IMR-90 (cell line): Measurements from ENCODE around the gene RALGPS1. TPM values are rescaled to one million over a fixed set of nuclear protein-coding genes. Genes with fewer than 3 reads are reported as not detected.

Source experiments
- ATAC-seq: fragments of 200-7000 bp; cut with Tn5 transposase; 2 replicates; pipeline ENCODE4 v1.9.1; 2020; ENCODE audit warnings: low read depth, mild to moderate bottlenecking, moderate library complexity
- BruUV-seq: library from RNA; stranded (reverse); fragments of 400-500 nt; replicated peaks from 2 replicates; lab custom pipeline; 2021; lab: Mats Ljungman, UMichigan
- CTCF ChIA-PET: fragments of 300-600 bp; formaldehyde crosslinking; extraction: SDS; loops from one replicate; lab custom pipeline; 2021; ENCODE audit warnings: antibody characterized with exemption; lab: Yijun Ruan, JAX
- POLR2A ChIA-PET: fragments of 300-600 bp; sonication (Branson Sonifier 250); formaldehyde crosslinking; loops from one replicate; lab custom pipeline; 2022; ENCODE audit warnings: antibody characterized with exemption; ENCODE audit not compliant: unreplicated experiment; lab: Charles Lee
- DNase-seq: peaks from one replicate; pipeline ENCODE4 v3.0.0; 2013
- H2AFZ ChIP-seq: replicated peaks from 2 replicates; pipeline ENCODE3; 2013; ENCODE audit warnings: low read length, mild to moderate bottlenecking; ENCODE audit not compliant: poor library complexity
- H2AK5ac ChIP-seq: 2 replicates; pipeline ENCODE4 v1.6.1; 2013; ENCODE audit warnings: low read depth, low read length, inconsistent platforms
- H2AK9ac ChIP-seq: replicated peaks from 2 replicates; pipeline ENCODE3; 2013; ENCODE audit warnings: mild to moderate bottlenecking, low read depth, low read length, moderate library complexity; ENCODE audit not compliant: poor library complexity
- H2BK120ac ChIP-seq: 2 replicates; pipeline ENCODE4 v1.6.1; 2013; ENCODE audit warnings: low read depth, low read length, inconsistent platforms
- H2BK15ac ChIP-seq: 3 replicates; pipeline ENCODE4 v1.6.1; 2013; ENCODE audit warnings: low read depth, low read length, inconsistent platforms
- H2BK20ac ChIP-seq: 2 replicates; pipeline ENCODE4 v1.6.1; 2013; ENCODE audit warnings: low read depth, mild to moderate bottlenecking, inconsistent platforms, low read length, moderate library complexity
- H2BK5ac ChIP-seq: 2 replicates; pipeline ENCODE4 v1.6.1; 2013; ENCODE audit warnings: mild to moderate bottlenecking, low read depth, low read length, inconsistent platforms; ENCODE audit not compliant: poor library complexity, severe bottlenecking
- H3K14ac ChIP-seq: replicated peaks from 2 replicates; pipeline ENCODE4 v1.6.1; 2013; ENCODE audit warnings: low read depth, low read length, inconsistent platforms
- H3K18ac ChIP-seq: 2 replicates; pipeline ENCODE4 v1.6.1; 2013; ENCODE audit warnings: low read depth, low read length, control low read depth
- H3K23ac ChIP-seq: 2 replicates; pipeline ENCODE4 v1.6.1; 2013; ENCODE audit warnings: low read depth, low read length, inconsistent platforms
- H3K27ac ChIP-seq: 2 replicates; pipeline ENCODE4 v1.5.1; 2013; ENCODE audit warnings: mild to moderate bottlenecking, control low read depth, low read length; ENCODE audit not compliant: insufficient read depth
- H3K27me3 ChIP-seq: 2 replicates; pipeline ENCODE4 v1.6.1; 2013; ENCODE audit warnings: low read length; ENCODE audit not compliant: control insufficient read depth, insufficient read depth
- H3K36me3 ChIP-seq: 2 replicates; pipeline ENCODE4 v1.6.1; 2013; ENCODE audit warnings: low read length, mixed read lengths; ENCODE audit not compliant: control insufficient read depth, insufficient read depth
- H3K4ac ChIP-seq: 2 replicates; pipeline ENCODE4 v1.6.1; 2013; ENCODE audit warnings: low read depth, low read length, inconsistent platforms
- H3K4me1 ChIP-seq: 2 replicates; pipeline ENCODE4 v1.6.1; 2013; ENCODE audit warnings: low read length, mixed read lengths; ENCODE audit not compliant: control insufficient read depth, insufficient read depth
- H3K4me2 ChIP-seq: 2 replicates; pipeline ENCODE4 v1.6.1; 2013; ENCODE audit warnings: low read depth, mild to moderate bottlenecking, control low read depth, low read length, moderate library complexity
- H3K4me3 ChIP-seq: 2 replicates; pipeline ENCODE4 v1.5.1; 2013; ENCODE audit warnings: low read depth, mild to moderate bottlenecking, control low read depth, low read length, moderate library complexity; ENCODE audit not compliant: insufficient read depth
- H3K56ac ChIP-seq: 2 replicates; pipeline ENCODE4 v1.6.1; 2013; ENCODE audit warnings: low read length, inconsistent platforms; ENCODE audit not compliant: insufficient read depth; ENCODE audit errors: extremely low read depth
- H3K79me1 ChIP-seq, 2 experiments: 2 replicates each; pipeline ENCODE4 v1.6.1; 2013; ENCODE audit warnings: low read length in 2 of 2, inconsistent platforms in 1 of 2, low read depth in 1 of 2
- H3K9ac ChIP-seq: 2 replicates; pipeline ENCODE4 v1.6.1; 2013; ENCODE audit warnings: low read depth, low read length, control low read depth
- H3K9me1 ChIP-seq: 2 replicates; pipeline ENCODE4 v1.6.1; 2013; ENCODE audit warnings: low read length, inconsistent platforms; ENCODE audit not compliant: insufficient read depth
- H3K9me3 ChIP-seq: 2 replicates; pipeline ENCODE4 v1.6.1; 2013; ENCODE audit warnings: low read length; ENCODE audit not compliant: control insufficient read depth, insufficient read depth
- H4K20me1 ChIP-seq: 2 replicates; pipeline ENCODE4 v1.6.1; 2013; ENCODE audit warnings: low read length, inconsistent platforms; ENCODE audit not compliant: insufficient read depth
- H4K5ac ChIP-seq: 2 replicates; pipeline ENCODE4 v1.6.1; 2013; ENCODE audit warnings: mild to moderate bottlenecking, low read depth, low read length, control low read depth
- H4K8ac ChIP-seq, 2 experiments: 2 replicates each; pipeline ENCODE4 v1.6.1; 2013; ENCODE audit warnings: low read depth in 2 of 2, low read length in 2 of 2, control low read depth in 1 of 2, inconsistent platforms in 1 of 2
- H4K91ac ChIP-seq: 2 replicates; pipeline ENCODE4 v1.6.1; 2013; ENCODE audit warnings: low read depth, low read length, inconsistent platforms; ENCODE audit not compliant: insufficient read depth
- CTCF ChIP-seq: conservative IDR thresholded peaks from 2 replicates; pipeline ENCODE4 v1.5.1; 2012; ENCODE audit warnings: mild to moderate bottlenecking, low read depth, low read length, improper control_type of control experiment
- MAFK ChIP-seq: IDR thresholded peaks from 2 replicates; pipeline ENCODE4 v1.6.1; 2012; ENCODE audit warnings: low read depth, low read length, improper control_type of control experiment
- MAZ ChIP-seq: IDR thresholded peaks from 2 replicates; pipeline ENCODE4 v1.6.1; 2012; ENCODE audit warnings: low read depth, mild to moderate bottlenecking, low read length, improper control_type of control experiment, moderate library complexity, borderline replicate concordance
- RAD21 ChIP-seq: IDR thresholded peaks from 2 replicates; pipeline ENCODE4 v1.6.1; 2012; ENCODE audit warnings: low read length, improper control_type of control experiment
- WGBS, 2 experiments: methylation state at CpG; one replicate each; pipeline versions ENCODE4 v1.1.5 to v1.1.7; 2013; ENCODE audit warnings: missing lambda C conversion rate in 2 of 2; ENCODE audit not compliant: insufficient read length in 1 of 2; ENCODE audit errors: extremely low coverage in 2 of 2; 5-methylcytosine and 5-hydroxymethylcytosine counted together
- dilution Hi-C: fragments of 300-500 bp; cut with HindIII; formaldehyde crosslinking; loops from one replicate; pipeline ENCODE4 v1.14.3; 2018; ENCODE audit warnings: low sequenced_read_pairs; ENCODE audit not compliant: unreplicated experiment
- in situ Hi-C: fragments of 300-500 bp; cut with MboI; formaldehyde crosslinking; loops from 3 replicates; pipeline ENCODE4 v1.14.3; 2019; ENCODE audit warnings: low sequenced_read_pairs, inconsistent platforms, mixed read lengths
- intact Hi-C: fragments of 100-400 bp; cut with micrococcal nuclease; formaldehyde crosslinking; loops from 2 replicates; pipeline ENCODE4 v1.10.0; 2022
- polyA plus RNA-seq, 3 experiments: library from polyadenylated mRNA; depleted of rRNA; stranded (reverse); fragments of >200 nt; gene quantifications; 2 replicates each; pipeline ENCODE4 v1.2.3, GENCODE V29; 2012; ENCODE audit warnings: low replicate concordance in 1 of 3
- total RNA-seq: library from RNA; depleted of rRNA; stranded (reverse); fragments of >200 nt; gene quantifications from 2 replicates; pipeline ENCODE4 v1.2.3, GENCODE V29; 2012

Gene RALGPS1
- total and polyA plus RNA-seq, 2 of the 4 experiments (the other 2 are of a cell fraction), result 0.90 to 2.8 TPM

DNA sequence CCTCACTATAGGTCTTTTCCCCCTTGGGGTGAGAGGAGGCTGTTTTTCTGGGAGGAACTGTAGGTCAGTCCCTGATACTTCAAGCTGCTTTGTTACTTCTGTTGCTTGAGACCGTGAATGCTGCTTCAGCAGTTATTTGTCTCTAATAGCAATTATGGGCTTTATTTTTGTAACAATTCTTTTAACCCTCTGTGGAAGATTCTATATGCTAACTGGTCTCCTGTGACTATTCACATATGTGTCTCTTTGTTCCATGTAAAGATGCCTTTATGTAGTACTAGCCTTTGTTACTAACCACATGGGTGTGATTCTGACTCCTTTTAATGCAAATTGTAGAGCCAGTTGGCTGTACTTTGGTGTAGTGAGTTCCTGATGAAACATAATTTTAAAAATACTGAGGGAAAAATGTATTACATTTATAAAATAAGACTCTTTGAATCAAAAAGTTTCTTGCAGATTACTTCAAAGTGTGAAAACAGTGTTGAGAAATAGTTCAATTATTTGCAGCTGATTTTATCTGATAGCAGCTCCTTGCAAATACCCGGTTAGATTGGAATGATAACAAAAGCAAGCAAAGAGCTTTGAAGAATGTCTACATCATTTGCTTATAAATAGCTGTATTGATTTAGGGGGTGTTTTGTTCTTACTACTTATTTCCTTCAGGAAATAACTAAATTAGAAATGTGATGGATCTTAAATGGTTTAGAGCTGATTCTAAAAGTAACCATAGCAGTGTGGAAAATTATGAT, 161.2 kb downstream of the RALGPS1 start:
- no CpG with 5 or more reads among the region's 2 CpGs for WGBS, 2 experiments
- no peak for TF ChIP-seq CTCF
- TF ChIP-seq MAFK, result peak; percentile 62; the same call in 1 of the 2 replicates
- no peak for TF ChIP-seq MAZ
- TF ChIP-seq RAD21, result no peak
- no peaks in the 10 kb centered on the region for H4K20me1 ChIP-seq
- no peaks in the 10 kb centered on the region for H3K79me1 ChIP-seq
- H2AK9ac ChIP-seq, result no peak overlapping the region
- no peak overlapping the region for H2AFZ ChIP-seq
- H4K91ac ChIP-seq, result no peak overlapping the region
- H4K8ac ChIP-seq, result no peak overlapping the region
- dilution Hi-C loops, result no loop called here
- BruUV-seq, result no TSS peak
- ChIA-PET POLR2A (no interaction called here), CTCF (no interaction called here)
- H2AK5ac ChIP-seq, result no peak overlapping the region
- H3K27me3 ChIP-seq, result no peaks in the 10 kb centered on the region
- H3K9me3 ChIP-seq, result peaks cover 5% of the 10 kb centered on the region; the same call in 1 of the 2 replicates
- H2BK120ac ChIP-seq, result no peak overlapping the region
- H3K4ac ChIP-seq, result no peak overlapping the region
- peaks cover 11% of the 10 kb centered on the region for H3K4me1 ChIP-seq
- no peak overlapping the region for H4K5ac ChIP-seq
- H2BK15ac ChIP-seq, result no peak overlapping the region
- no peak overlapping the region for H3K56ac ChIP-seq
- no peak overlapping the region for H3K9ac ChIP-seq
- ATAC-seq (peak; percentile 57; the same call in 1 of the 2 replicates), DNase-seq (peak; percentile 18)
- H3K14ac ChIP-seq, result no peak overlapping the region
- H3K27ac ChIP-seq, result no peak overlapping the region
- H3K23ac ChIP-seq, result no peak overlapping the region
- H3K9me1 ChIP-seq, result peaks cover 2% of the 10 kb centered on the region; the same call in 1 of the 2 replicates
- H3K36me3 ChIP-seq, result no peaks in the 10 kb centered on the region
- H3K4me3 ChIP-seq, result no peak overlapping the region
- no peak overlapping the region for H3K18ac ChIP-seq
- H2BK5ac ChIP-seq, result no peak overlapping the region
- in situ Hi-C loops, result no loop called here
- H2BK20ac ChIP-seq, result no peak overlapping the region
- H3K4me2 ChIP-seq, result no peak overlapping the region
- intact Hi-C loops, result no loop called here
